ENCODE results near the gene LILRA5. TPM values are rescaled to one million over a fixed set of nuclear protein-coding genes. Genes with fewer than 3 reads are reported as not detected.

The LILRA5 gene
- total RNA-seq, 1 donor from 2014 or later = not detected

DNA sequence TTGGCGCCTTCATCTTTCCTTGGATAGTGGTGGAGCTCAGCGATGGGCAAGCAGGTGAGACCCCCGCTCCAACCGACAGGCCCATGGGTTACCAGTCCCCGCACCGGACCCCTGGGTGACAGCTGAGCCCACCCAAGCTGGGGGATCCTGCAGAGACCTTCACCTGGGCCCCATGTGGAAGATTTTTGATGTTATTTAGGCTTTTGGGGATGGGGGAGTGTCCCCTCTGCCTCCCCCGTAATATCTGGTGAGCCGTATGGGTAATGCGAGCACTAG lies 4.9 kb upstream of the LILRA5 start:
- H3K27me3 Mint-ChIP-seq = peaks cover 23% of the 10 kb centered on the region

DNA sequence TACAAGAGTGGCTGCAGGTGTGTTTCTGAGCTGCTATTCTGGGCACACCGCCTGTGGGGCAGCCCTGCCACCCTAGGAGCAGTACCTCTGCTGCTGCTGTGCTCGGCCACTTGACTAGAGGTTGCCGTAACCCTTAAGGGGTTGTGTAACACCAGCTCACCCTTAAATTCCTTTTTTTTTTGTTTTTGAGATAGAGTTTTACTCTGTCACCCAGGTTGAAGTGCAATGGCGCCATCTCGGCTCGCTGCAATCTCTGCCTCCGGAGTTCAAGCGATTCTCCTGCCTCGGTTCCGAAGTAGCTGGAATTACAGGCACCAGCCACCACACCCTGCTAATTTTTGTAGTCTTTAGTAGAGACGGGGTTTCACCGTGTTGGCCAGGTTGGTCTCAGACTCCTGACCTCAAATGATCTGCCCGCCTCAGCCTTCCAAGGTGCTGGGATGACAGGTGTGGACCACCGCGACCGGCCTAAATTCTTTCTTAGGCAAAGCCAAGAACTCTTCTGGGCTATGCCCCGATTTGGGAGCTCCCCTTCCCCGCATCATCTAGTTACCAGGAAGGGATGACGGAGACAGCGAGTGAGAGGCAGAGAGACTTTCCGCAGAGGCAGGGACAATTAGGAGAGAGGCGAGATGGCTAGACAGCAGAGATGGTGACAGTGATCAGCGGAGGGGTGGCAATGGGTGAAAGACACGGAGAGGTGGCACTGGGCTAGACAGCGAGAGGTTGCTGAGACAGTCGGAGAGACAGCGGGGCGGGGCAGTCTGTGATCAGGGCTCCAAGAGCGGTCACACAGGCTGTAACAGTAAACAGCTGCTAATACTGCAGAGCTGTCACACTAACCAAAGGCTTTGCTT lies 4.4 kb upstream of the LILRA5 start:
- Mint-ChIP-seq H3K4me3 (ENCODE audit: low read depth) (no peak overlapping the region), H3K4me1 (ENCODE audit: low read depth) (no peaks in the 10 kb centered on the region), H3K36me3 (ENCODE audit: insufficient read depth) (no peaks in the 10 kb centered on the region), H3K9me3 (ENCODE audit: low read depth) (peaks cover 17% of the 10 kb centered on the region), H3K27me3 (peaks cover 23% of the 10 kb centered on the region), H3K27ac (no peak overlapping the region)
- TF ChIP-seq, protein P1, sequence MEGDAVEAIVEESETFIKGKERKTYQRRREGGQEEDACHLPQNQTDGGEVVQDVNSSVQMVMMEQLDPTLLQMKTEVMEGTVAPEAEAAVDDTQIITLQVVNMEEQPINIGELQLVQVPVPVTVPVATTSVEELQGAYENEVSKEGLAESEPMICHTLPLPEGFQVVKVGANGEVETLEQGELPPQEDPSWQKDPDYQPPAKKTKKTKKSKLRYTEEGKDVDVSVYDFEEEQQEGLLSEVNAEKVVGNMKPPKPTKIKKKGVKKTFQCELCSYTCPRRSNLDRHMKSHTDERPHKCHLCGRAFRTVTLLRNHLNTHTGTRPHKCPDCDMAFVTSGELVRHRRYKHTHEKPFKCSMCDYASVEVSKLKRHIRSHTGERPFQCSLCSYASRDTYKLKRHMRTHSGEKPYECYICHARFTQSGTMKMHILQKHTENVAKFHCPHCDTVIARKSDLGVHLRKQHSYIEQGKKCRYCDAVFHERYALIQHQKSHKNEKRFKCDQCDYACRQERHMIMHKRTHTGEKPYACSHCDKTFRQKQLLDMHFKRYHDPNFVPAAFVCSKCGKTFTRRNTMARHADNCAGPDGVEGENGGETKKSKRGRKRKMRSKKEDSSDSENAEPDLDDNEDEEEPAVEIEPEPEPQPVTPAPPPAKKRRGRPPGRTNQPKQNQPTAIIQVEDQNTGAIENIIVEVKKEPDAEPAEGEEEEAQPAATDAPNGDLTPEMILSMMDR (IDR thresholded peaks at IDR 0.05; ENCODE audit: unreplicated experiment) = no peak
- no peak for DNase-seq (ENCODE audit: low spot score, unreplicated experiment)

More for the DNA sequence above, 4.9 kb upstream of the LILRA5 start:
- H3K36me3 Mint-ChIP-seq (ENCODE audit: insufficient read depth) = no peaks in the 10 kb centered on the region
- TF ChIP-seq, protein P1 (IDR thresholded peaks at IDR 0.05; ENCODE audit: unreplicated experiment) = no peak
- no peaks in the 10 kb centered on the region for H3K4me1 Mint-ChIP-seq (ENCODE audit: low read depth)
- H3K4me3 Mint-ChIP-seq (ENCODE audit: low read depth) = no peak overlapping the region
- H3K27ac Mint-ChIP-seq = no peak overlapping the region
- H3K9me3 Mint-ChIP-seq (ENCODE audit: low read depth) = peaks cover 17% of the 10 kb centered on the region
- no peak for DNase-seq (ENCODE audit: low spot score, unreplicated experiment)

DNA sequence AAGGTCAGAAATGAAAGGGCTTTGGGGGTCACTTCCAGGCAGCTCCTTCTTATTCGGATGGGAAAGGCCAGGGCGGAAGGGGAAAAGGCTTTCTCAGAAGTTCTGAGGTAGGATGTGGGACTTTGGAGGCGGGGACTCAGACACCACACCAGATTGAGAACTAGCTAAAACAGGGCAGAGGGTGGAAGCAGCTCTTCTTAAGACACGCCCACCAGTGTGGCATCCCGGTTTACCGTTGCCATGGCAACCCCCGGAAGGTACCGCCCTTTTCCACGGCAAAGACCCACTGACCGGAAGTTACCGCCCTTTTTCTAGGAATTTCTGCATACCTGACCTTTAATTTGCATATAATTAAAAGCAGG lies 3.8 kb upstream of the LILRA5 start:
- no peak overlapping the region for H3K27ac Mint-ChIP-seq
- no peaks in the 10 kb centered on the region for H3K36me3 Mint-ChIP-seq (ENCODE audit: insufficient read depth)
- DNase-seq (ENCODE audit: low spot score, unreplicated experiment) = no peak
- H3K4me3 Mint-ChIP-seq (ENCODE audit: low read depth) = no peak overlapping the region
- TF ChIP-seq, protein P1 (IDR thresholded peaks at IDR 0.05; ENCODE audit: unreplicated experiment) = no peak
- peaks cover 11% of the 10 kb centered on the region for H3K9me3 Mint-ChIP-seq (ENCODE audit: low read depth)
- H3K4me1 Mint-ChIP-seq (ENCODE audit: low read depth) = no peaks in the 10 kb centered on the region
- peaks cover 23% of the 10 kb centered on the region for H3K27me3 Mint-ChIP-seq

DNA sequence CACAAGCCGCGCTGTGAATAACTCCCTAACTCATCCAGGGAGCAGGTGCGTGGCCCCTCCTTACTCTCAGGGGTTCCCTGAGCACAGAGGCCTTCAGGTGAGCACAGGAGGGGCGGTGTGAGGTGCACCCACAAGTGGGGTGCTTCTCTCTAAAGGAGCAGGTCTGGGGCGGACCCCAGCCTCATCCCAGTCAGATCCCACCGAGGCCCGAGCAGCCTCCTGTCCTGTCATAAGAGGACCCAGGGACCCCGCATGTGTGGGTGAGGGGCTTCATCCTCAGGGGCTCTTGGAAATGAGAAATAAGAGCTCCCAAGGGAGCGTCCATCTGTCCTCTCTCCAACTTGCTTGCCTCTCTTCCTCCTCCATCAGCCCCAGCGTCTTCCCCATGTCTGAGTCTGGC lies 3.0 kb upstream of the LILRA5 start:
- peaks cover 24% of the 10 kb centered on the region for H3K27me3 Mint-ChIP-seq
- no peaks in the 10 kb centered on the region for H3K36me3 Mint-ChIP-seq (ENCODE audit: insufficient read depth)
- TF ChIP-seq, protein P1 (IDR thresholded peaks at IDR 0.05; ENCODE audit: unreplicated experiment) = no peak

DNA sequence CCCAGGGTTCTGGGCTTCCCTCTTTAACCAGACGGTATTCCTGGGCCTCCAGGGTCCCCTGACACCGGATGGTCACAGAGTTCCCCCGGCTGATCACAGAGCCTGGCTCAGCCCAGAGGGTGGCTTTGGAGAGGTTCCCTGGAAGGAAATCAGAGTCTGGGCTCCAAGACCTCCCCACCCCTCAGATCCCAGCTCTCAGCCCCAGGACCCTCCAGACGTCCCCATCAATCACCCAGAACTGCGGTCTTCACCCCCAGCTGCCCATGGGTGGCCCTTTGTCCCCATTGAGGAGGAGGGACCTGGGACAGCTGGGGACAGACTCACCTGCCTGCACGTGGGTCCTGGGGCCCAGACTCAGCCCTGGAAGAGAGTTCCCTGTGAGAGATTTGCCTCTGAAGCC lies 955 bp downstream of the LILRA5 start:
- no peak overlapping the region for H3K27ac Mint-ChIP-seq
- no peak for DNase-seq (ENCODE audit: low spot score, unreplicated experiment)
- H3K9me3 Mint-ChIP-seq (ENCODE audit: low read depth) = no peaks in the 10 kb centered on the region
- TF ChIP-seq, protein P1 (IDR thresholded peaks at IDR 0.05; ENCODE audit: unreplicated experiment) = no peak
- no peaks in the 10 kb centered on the region for H3K36me3 Mint-ChIP-seq (ENCODE audit: insufficient read depth)
- no peaks in the 10 kb centered on the region for H3K4me1 Mint-ChIP-seq (ENCODE audit: low read depth)
- peaks cover 24% of the 10 kb centered on the region for H3K27me3 Mint-ChIP-seq
- no peak overlapping the region for H3K4me3 Mint-ChIP-seq (ENCODE audit: low read depth)

More for the DNA sequence above, 3.0 kb upstream of the LILRA5 start:
- no peak overlapping the region for H3K4me3 Mint-ChIP-seq (ENCODE audit: low read depth)
- no peaks in the 10 kb centered on the region for H3K4me1 Mint-ChIP-seq (ENCODE audit: low read depth)
- H3K9me3 Mint-ChIP-seq (ENCODE audit: low read depth) = peaks cover 3% of the 10 kb centered on the region
- H3K27ac Mint-ChIP-seq = no peak overlapping the region
- DNase-seq (ENCODE audit: low spot score, unreplicated experiment) = no peak
